BJ (cell line): ENCODE results near the gene TUSC7. TPM values are rescaled to one million over a fixed set of nuclear protein-coding genes. Genes with fewer than 3 reads are reported as not detected.

Source experiments
- CTCF ChIA-PET: fragments of 350-600 bp; formaldehyde crosslinking; extraction: SDS; loops from one replicate; lab custom pipeline; 2021; ENCODE audit warnings: antibody characterized with exemption, inconsistent platforms; lab: Yijun Ruan, JAX
- POLR2A ChIA-PET: fragments of 300-600 bp; sonication (Branson Sonifier 250); formaldehyde crosslinking; extraction: SDS; loops from one replicate; lab custom pipeline; 2021; ENCODE audit warnings: antibody characterized with exemption; lab: Charles Lee
- DNase-seq: peaks from one replicate; pipeline ENCODE4 v3.0.0-alpha.2; 2011; ENCODE audit warnings: low read depth
- H3K27me3 ChIP-seq: 2 replicates; pipeline ENCODE4 v1.6.0; 2011; ENCODE audit warnings: low read length; ENCODE audit not compliant: control insufficient read depth, insufficient read depth
- H3K36me3 ChIP-seq: 2 replicates; pipeline ENCODE4 v1.5.1; 2011; ENCODE audit warnings: low read length; ENCODE audit not compliant: control insufficient read depth, insufficient read depth
- H3K4me3 ChIP-seq: 2 replicates; pipeline ENCODE4 v1.5.1; 2011; ENCODE audit warnings: low read depth, mild to moderate bottlenecking, control low read depth, low read length
- CTCF ChIP-seq: IDR thresholded peaks from 2 replicates; pipeline ENCODE4 v1.5.1; 2011; ENCODE audit warnings: low read depth, mild to moderate bottlenecking, control low read depth, inconsistent platforms, low read length, moderate library complexity; ENCODE audit not compliant: insufficient read depth
- polyA minus RNA-seq: library from RNA; depleted of rRNA, polyadenylated mRNA; stranded (reverse); fragments of >200 nt; gene quantifications from 2 replicates; pipeline ENCODE4 v1.2.3, GENCODE V29; 2011; rRNA and poly(A)+ RNA removed
- polyA plus RNA-seq: library from polyadenylated mRNA; depleted of rRNA; stranded (reverse); fragments of >200 nt; gene quantifications from 2 replicates; pipeline ENCODE4 v1.2.3, GENCODE V29; 2011; rRNA removed

TUSC7 gene
- not detected in 2 replicates for polyA plus RNA-seq
- not detected in 2 replicates for polyA minus RNA-seq

DNA sequence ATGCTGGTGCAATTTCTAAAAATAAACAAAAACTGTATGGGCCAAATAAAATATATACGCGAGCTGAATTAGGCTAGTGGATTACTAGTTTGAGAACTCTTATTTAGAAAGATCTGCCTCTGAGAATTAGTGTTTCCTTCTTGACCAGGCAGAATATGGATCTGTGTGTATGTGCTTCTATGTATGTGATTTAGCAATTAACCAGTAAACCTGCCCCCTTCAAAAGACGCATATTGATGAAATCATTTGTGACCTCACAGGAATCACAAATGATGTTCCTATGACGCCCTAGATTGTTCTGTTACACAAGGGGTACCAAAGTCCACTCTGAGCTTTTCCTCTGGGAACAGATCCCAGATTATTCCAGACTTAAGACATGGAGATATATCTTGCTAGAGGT is at the start of gene TUSC7:
TUSC7 (plus strand) TSS at position 301 of the 400 bp plus-strand sequence.
- no peak within 1 kb of the TSS for H3K4me3 ChIP-seq
- ChIA-PET CTCF (no interaction called here), POLR2A (no interaction called here)
- H3K36me3 ChIP-seq: no peaks in the 10 kb centered on the region
- DNase-seq: no peak
- TF ChIP-seq CTCF: no peak
- H3K27me3 ChIP-seq: no peaks in the 10 kb centered on the region

- no peak for TF ChIP-seq CTCF
- ChIA-PET CTCF (no interaction called here), POLR2A (no interaction called here)
- Histone ChIP-seq H3K4me3 (no peak overlapping the region), H3K27me3 (no peaks in the 10 kb centered on the region), H3K36me3 (no peaks in the 10 kb centered on the region)
- DNase-seq: no peak
These were observed 48.4 kb upstream of the TUSC7 start for GRCh38 chr3:116661196-116661595.

DNA sequence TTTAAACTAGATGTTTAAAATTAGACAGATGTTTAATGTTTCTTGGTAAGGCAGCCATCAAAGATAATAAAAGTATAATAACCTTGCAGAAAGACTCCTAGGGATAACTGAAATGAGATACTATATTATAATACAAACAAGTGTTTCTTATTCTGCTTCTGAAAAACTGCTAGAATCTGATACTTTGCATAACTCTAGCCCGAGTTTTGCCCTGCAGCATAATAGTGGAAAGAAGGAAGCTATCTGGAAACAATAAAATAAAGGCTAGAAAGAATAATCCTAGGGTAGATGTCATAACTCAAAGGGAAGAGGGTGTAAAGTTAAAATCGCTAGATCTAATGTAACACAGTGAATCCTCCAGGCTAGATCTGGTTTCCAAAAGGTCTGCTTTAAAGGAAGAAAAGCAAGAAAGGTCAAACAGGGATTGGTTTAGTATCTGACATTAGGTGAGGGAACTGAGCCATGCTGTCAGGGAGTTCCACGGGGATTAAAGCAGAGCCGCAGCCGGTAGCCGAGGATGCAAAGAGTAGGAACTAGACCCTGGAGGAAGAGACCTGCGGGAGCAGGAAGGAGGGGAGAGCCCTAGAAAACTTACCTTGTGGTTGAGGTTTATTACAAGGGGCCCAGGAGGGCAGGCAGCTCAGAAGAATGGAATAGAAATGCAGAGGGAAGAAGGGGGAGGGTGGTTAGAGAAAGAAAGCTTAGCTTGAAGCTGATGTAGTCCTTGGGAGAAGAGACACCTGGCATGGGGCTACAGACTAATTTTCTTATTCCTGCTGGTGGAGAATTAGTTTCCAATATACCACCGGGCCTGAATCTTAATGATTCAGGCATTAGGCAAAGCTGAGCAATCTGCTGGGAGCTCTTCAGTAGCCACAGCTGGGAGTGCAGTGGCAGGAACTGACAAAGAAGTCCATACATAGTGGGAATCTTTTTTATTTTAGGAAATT is 46.1 kb upstream of the TUSC7 start:
- CTCF ChIA-PET: no interaction called here
- POLR2A ChIA-PET: no interaction called here
- H3K4me3 ChIP-seq: no peak overlapping the region
- H3K27me3 ChIP-seq: no peaks in the 10 kb centered on the region
- no peaks in the 10 kb centered on the region for H3K36me3 ChIP-seq
- DNase-seq: no peak
- no peak for TF ChIP-seq CTCF

- DNase-seq: no peak
- H3K36me3 ChIP-seq: no peaks in the 10 kb centered on the region
- POLR2A ChIA-PET: no interaction called here
- TF ChIP-seq CTCF: no peak
- CTCF ChIA-PET: interaction anchor here (0.6 kb wide), 1 partner anchor 681 kb away, joined by 3 read pairs; no protein-coding TSS in a partner anchor
- no peaks in the 10 kb centered on the region for H3K27me3 ChIP-seq
- no peak overlapping the region for H3K4me3 ChIP-seq
These were observed 42.3 kb upstream of the TUSC7 start for GRCh38 chr3:116667324-116667723.

DNA sequence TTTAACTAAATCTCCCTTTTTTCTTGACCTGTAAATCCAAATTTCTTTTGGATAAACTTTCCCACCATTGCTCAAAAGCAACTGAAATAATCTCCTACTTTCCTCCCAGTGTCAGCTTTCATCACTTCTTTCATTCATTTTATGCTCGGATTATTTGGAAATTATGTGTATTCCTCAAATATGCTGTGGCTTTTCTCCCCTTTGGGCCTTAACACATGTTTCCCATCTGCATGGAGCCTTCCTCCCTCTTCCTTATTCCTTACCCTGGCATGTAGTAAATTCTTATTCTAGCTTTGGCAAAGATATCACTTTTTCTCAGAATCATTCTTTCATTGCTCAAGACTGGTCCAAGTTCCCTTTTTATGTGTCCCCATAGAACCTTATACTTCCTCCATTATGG is 41.8 kb upstream of the TUSC7 start:
- TF ChIP-seq CTCF: no peak
- H3K36me3 ChIP-seq: no peaks in the 10 kb centered on the region
- DNase-seq: no peak
- no peaks in the 10 kb centered on the region for H3K27me3 ChIP-seq
- H3K4me3 ChIP-seq: no peak overlapping the region
- POLR2A ChIA-PET: no interaction called here
- CTCF ChIA-PET: interaction anchor here (0.6 kb wide), 1 partner anchor 681 kb away, joined by 3 read pairs; no protein-coding TSS in a partner anchor
